GM23248 (cell line): ENCODE data around the gene PGP.

ENCODE experiments used
- EZH2 ChIP-seq: fragments of 200-600 bp; sonication (generic); IDR thresholded peaks from 2 replicates; pipeline ENCODE4 v1.6.1; 2018; ENCODE audit warnings: antibody characterized with exemption, mild to moderate bottlenecking; ENCODE audit not compliant: insufficient read depth, poor library complexity, severe bottlenecking
- EZH2phosphoT487 ChIP-seq: fragments of 200-600 bp; sonication (generic); IDR thresholded peaks from 2 replicates; pipeline ENCODE4 v1.6.1; 2018; ENCODE audit warnings: antibody characterized with exemption, moderate library complexity, mild to moderate bottlenecking, low read depth; ENCODE audit not compliant: insufficient read depth

DNA sequence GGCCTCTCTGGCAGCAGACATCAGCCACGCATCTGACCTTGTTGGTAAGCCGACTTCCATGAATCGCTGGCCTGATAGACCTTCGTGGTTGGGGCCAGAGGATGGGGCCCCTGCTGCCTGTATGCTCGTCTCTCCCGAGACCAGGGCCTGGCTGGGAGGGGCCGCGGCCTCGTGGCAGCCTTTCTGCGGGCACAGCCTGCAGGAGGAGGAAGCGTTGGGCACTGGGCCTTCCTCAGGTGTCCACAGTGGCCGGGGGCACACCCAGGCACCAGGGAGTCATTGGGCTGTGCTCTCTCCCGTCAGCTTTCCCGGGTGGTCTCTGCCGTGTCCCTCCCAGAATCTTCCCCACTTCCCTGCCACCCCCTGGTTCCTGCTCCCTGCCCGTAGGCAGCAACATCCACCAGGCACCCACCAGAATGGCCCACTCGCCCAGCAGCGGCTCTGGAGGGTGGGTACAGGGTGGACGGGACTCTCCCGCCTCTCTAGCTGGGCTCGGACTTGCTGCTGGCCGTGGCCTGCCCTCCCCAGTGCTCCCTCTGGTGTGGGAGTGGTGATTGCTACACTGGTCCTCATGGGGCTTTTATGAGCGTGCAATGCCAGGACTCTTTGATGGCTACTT lies 15.1 kb upstream of the PGP start:
- TF ChIP-seq EZH2 (no peak), EZH2phosphoT487 (no peak)
